SK-N-SH (cell line): ENCODE data around the gene RHOH. TPM values are rescaled to one million over a fixed set of nuclear protein-coding genes. Genes with fewer than 3 reads are reported as not detected.

ENCODE experiments used
- CTCF ChIA-PET: fragments of 300-600, 350-600 bp; formaldehyde crosslinking; extraction: SDS; loops from one replicate; lab custom pipeline; 2021; lab: Yijun Ruan, JAX
- POLR2A ChIA-PET: fragments of 350-600 bp; sonication (Branson Sonifier 250); formaldehyde crosslinking; extraction: SDS; loops from one replicate; lab custom pipeline; 2020; ENCODE audit warnings: antibody characterized with exemption, inconsistent platforms; lab: Yijun Ruan, JAX
- DNase-seq: peaks from one replicate; pipeline ENCODE4 v3.0.0; 2012
- H2AFZ ChIP-seq: fragments of 200-600 bp; sonication (generic); 2 replicates; pipeline ENCODE4 v1.8.1; 2016; ENCODE audit warnings: antibody characterized with exemption, mild to moderate bottlenecking, low read depth
- H3F3A ChIP-seq: fragments of 200-600 bp; sonication (generic); replicated peaks from 2 replicates; pipeline ENCODE3; 2016; ENCODE audit warnings: antibody characterized with exemption, mild to moderate bottlenecking; ENCODE audit not compliant: insufficient read depth
- H3K27ac ChIP-seq, 2 experiments: fragments of 200-500 bp in 1 of 2; fragments of 200-600 bp in 1 of 2; sonication (Bioruptor generic) in 1 of 2; sonication (generic), shearing (Covaris generic) in 1 of 2; 2 replicates each; pipeline versions ENCODE4 v1.5.1 to v1.6.1; 2014 to 2016; ENCODE audit warnings: low read depth in 2 of 2, inconsistent platforms in 1 of 2, low read length in 1 of 2, mild to moderate bottlenecking in 1 of 2, mixed read lengths in 1 of 2
- H3K27me3 ChIP-seq: fragments of 200-600 bp; sonication (generic), shearing (Covaris generic); 2 replicates; pipeline ENCODE4 v1.6.1; 2016; ENCODE audit warnings: mixed run types; ENCODE audit not compliant: insufficient read depth
- H3K36me3 ChIP-seq, 2 experiments: fragments of 200-500 bp in 1 of 2; fragments of 200-600 bp in 1 of 2; sonication (Bioruptor generic) in 1 of 2; sonication (generic) in 1 of 2; replicated peaks in 1 of 2; 2 replicates each; pipeline versions ENCODE3 to v1.5.1; 2014 to 2016; ENCODE audit warnings: low read length in 1 of 2, mild to moderate bottlenecking in 1 of 2; ENCODE audit not compliant: insufficient read depth in 2 of 2, control insufficient read depth in 1 of 2
- H3K4me1 ChIP-seq, 2 experiments: fragments of 200-500 bp in 1 of 2; fragments of 200-600 bp in 1 of 2; sonication (Bioruptor generic) in 1 of 2; sonication (generic), shearing (Covaris generic) in 1 of 2; 2 replicates each; pipeline versions ENCODE4 v1.5.1 to v1.6.1; 2014 to 2016; ENCODE audit warnings: low read depth in 1 of 2, low read length in 1 of 2, mixed run types in 1 of 2; ENCODE audit not compliant: insufficient read depth in 2 of 2, control insufficient read depth in 1 of 2
- H3K4me2 ChIP-seq: fragments of 200-600 bp; sonication (generic), shearing (Covaris generic); 2 replicates; pipeline ENCODE4 v1.6.1; 2017; ENCODE audit warnings: mixed run types
- H3K4me3 ChIP-seq, 2 experiments: fragments of 200-500 bp in 1 of 2; fragments of 200-600 bp in 1 of 2; sonication (Bioruptor generic) in 1 of 2; sonication (generic), shearing (Covaris generic) in 1 of 2; 2 replicates each; pipeline versions ENCODE4 v1.5.1 to v1.8.1; 2014 to 2016; ENCODE audit warnings: low read depth in 2 of 2, inconsistent platforms in 1 of 2, low read length in 1 of 2, mild to moderate bottlenecking in 1 of 2, mixed read lengths in 1 of 2, moderate library complexity in 1 of 2
- H3K79me2 ChIP-seq: fragments of 200-600 bp; sonication (generic); 2 replicates; pipeline ENCODE4 v1.8.1; 2017; ENCODE audit warnings: mild to moderate bottlenecking; ENCODE audit not compliant: insufficient read depth
- H3K9ac ChIP-seq: fragments of 200-600 bp; sonication (generic); 2 replicates; pipeline ENCODE4 v1.6.1; 2017; ENCODE audit warnings: mixed run types
- H3K9me2 ChIP-seq: fragments of 200-600 bp; sonication (generic); 2 replicates; pipeline ENCODE4 v1.6.1; 2017; ENCODE audit warnings: mixed run types
- H3K9me3 ChIP-seq: fragments of 200-600 bp; sonication (generic); 2 replicates; pipeline ENCODE4 v1.6.1; 2017; ENCODE audit warnings: mixed run types, mild to moderate bottlenecking, moderate library complexity
- H4K20me1 ChIP-seq: fragments of 200-600 bp; sonication (generic); 2 replicates; pipeline ENCODE4 v1.6.1; 2017; ENCODE audit warnings: mild to moderate bottlenecking, mixed run types; ENCODE audit not compliant: insufficient read depth
- ELF1 ChIP-seq: IDR thresholded peaks from 2 replicates; pipeline ENCODE4 v1.4.0; 2012
- GATA2 ChIP-seq: sonication (generic); formaldehyde crosslinking; IDR thresholded peaks from 2 replicates; pipeline ENCODE4 v1.5.0; 2020; ENCODE audit warnings: mild to moderate bottlenecking, missing genetic modification reagents
- POLR2AphosphoS5 ChIP-seq: IDR thresholded peaks from 2 replicates; pipeline ENCODE4 v1.6.1; 2012; ENCODE audit warnings: low read depth, low read length
- RAD21 ChIP-seq: IDR thresholded peaks from 2 replicates; pipeline ENCODE4 v1.6.1; 2012; ENCODE audit warnings: mild to moderate bottlenecking, low read length
- RCOR1 ChIP-seq: fragments of 150-350 bp; IDR thresholded peaks from 2 replicates; pipeline ENCODE4 v1.6.1; 2017; ENCODE audit warnings: antibody characterized with exemption, low read length
- SMC3 ChIP-seq: IDR thresholded peaks from 2 replicates; pipeline ENCODE4 v1.6.1; 2012; ENCODE audit warnings: low read depth, low read length, improper control_type of control experiment
- TAF1 ChIP-seq: IDR thresholded peaks from 2 replicates; pipeline ENCODE4 v1.6.1; 2012; ENCODE audit warnings: low read depth, mild to moderate bottlenecking, low read length, moderate library complexity, borderline replicate concordance
- TEAD4 ChIP-seq: IDR thresholded peaks from 2 replicates; pipeline ENCODE4 v1.4.0; 2012; ENCODE audit warnings: mild to moderate bottlenecking, borderline replicate concordance; ENCODE audit not compliant: insufficient read depth
- WGBS: methylation state at CpG from one replicate; pipeline ENCODE4 v1.1.6; 2017; ENCODE audit warnings: low lambda C conversion rate; 5-methylcytosine and 5-hydroxymethylcytosine counted together
- polyA plus RNA-seq, 3 experiments: library from polyadenylated mRNA; depleted of rRNA; stranded (reverse); fragments of >200 nt; gene quantifications; 2 replicates each; pipeline ENCODE4 v1.2.3, GENCODE V29; 2012
- TF ChIP-seq, protein P1 (sequence below): IDR thresholded peaks from 2 replicates; pipeline ENCODE4 v1.4.0; 2012; ENCODE audit warnings: low read depth, borderline replicate concordance

Gene RHOH
- polyA plus RNA-seq, 1 of the 3 experiments (the other 2 are of a cell fraction): not detected

DNA sequence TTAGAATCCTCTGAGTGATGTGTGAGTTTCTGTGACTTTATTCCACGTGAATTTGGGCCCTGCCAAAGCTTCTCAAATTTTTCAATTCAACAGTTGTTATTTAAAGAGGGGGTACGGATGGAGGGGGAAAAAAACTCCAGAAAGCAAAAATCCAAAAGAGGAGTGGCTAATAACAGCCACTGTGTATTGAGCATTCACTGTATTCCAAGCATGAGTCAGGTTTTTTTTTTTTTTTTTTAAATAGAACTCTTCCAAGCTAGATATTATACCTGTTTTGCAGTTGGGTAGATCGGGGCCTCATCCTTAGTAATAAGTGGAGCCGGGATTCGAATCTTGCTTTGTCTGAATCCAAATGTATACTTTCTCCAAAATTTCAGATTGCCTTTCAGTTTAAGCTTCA lies 6.4 kb upstream of the RHOH start:
- Histone ChIP-seq H3K4me3 (no peak overlapping the region), H4K20me1 (no peaks in the 10 kb centered on the region), H3F3A (peaks cover 4% of the 10 kb centered on the region), H3K9me3 (no peaks in the 10 kb centered on the region; the same call in 1 of the 2 replicates), H3K36me3 (no peaks in the 10 kb centered on the region), H3K4me2 (no peak overlapping the region), H2AFZ (no peak overlapping the region), H3K9ac (no peak overlapping the region), H3K27ac (no peak overlapping the region), H3K4me1 (peaks cover 7 to 22% of the 10 kb centered on the region in 2 experiments; a peak in 3 of 4 replicates), H3K9me2 (no peaks in the 10 kb centered on the region), H3K27me3 (no peaks in the 10 kb centered on the region), H3K79me2 (no peaks in the 10 kb centered on the region)
- ChIA-PET CTCF (interaction anchor here (1.0 to 1.1 kb wide), 2 partner anchors 119 to 134 kb away, joined by 3 to 4 read pairs; partner anchors contain the start of gene N4BP2), POLR2A (no interaction called here)
- WGBS: 82% methylated on average over 5 of the region's 5 CpGs
- no peak for DNase-seq
- TF ChIP-seq POLR2AphosphoS5 (no peak), TAF1 (no peak), ELF1 (no peak), TEAD4 (no peak)

DNA sequence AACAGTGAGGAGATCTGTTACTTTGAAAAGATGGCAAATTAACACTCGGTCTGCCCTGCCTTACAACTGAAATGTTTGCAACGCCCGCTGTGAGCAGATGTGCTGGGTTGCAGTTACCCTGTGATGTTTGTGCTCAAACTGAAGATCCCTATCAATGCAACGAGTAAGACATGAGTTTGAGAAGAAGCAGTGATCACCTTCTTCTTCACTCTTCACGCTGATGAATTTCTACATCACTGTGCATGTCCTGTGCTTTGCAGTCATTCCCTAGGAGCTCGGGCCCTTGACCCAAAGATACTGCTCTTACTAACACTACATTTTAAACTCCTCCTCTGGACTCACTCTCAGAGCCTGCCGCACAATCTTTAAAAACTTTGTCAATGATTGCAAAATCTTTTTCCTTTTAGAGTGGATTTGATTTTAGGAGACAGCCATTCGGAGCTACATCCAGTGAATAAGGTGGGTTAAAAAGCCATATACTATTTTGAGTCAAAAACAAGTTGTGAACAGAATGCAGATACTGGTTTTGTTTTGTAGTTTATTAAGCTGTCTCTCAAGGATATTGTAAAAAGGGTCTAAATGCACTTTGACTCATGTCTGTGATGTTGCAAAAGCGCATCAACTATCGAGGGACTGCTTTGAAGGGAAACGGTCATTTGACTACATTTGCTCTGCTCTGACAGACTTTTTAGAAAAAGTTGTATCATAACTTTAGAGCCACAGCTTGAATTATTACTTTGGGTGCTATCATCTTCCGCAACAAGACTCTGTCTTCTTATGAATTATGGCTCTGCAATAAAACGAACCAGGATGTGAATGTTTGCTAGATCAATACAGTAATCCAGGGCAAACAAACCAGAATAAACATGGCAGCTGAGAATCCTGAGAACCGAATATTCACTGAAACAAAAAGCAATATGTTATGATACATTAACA lies 5.7 kb upstream of the RHOH start:
- Histone ChIP-seq H3K27me3 (no peaks in the 10 kb centered on the region), H4K20me1 (no peaks in the 10 kb centered on the region), H3K9me2 (no peaks in the 10 kb centered on the region), H3K79me2 (no peaks in the 10 kb centered on the region), H3K36me3 (no peaks in the 10 kb centered on the region), H3K9ac (no peak overlapping the region), H3K4me2 (no peak overlapping the region), H2AFZ (no peak overlapping the region), H3K27ac (no peak overlapping the region), H3K9me3 (no peaks in the 10 kb centered on the region; the same call in 1 of the 2 replicates), H3K4me1 (peaks cover 7 to 15% of the 10 kb centered on the region in 2 experiments; a peak in 3 of 4 replicates), H3K4me3 (no peak overlapping the region), H3F3A (peaks cover 4% of the 10 kb centered on the region)
- CTCF ChIA-PET: interaction anchor here (1.0 to 1.2 kb wide), 3 partner anchors 17 to 135 kb away, joined by 3 to 4 read pairs (median 3); partner anchors contain the start of gene N4BP2
- POLR2A ChIA-PET: no interaction called here
- WGBS: 81% methylated on average over 14 of the region's 14 CpGs
- DNase-seq: no peak
- TF ChIP-seq, protein P1, sequence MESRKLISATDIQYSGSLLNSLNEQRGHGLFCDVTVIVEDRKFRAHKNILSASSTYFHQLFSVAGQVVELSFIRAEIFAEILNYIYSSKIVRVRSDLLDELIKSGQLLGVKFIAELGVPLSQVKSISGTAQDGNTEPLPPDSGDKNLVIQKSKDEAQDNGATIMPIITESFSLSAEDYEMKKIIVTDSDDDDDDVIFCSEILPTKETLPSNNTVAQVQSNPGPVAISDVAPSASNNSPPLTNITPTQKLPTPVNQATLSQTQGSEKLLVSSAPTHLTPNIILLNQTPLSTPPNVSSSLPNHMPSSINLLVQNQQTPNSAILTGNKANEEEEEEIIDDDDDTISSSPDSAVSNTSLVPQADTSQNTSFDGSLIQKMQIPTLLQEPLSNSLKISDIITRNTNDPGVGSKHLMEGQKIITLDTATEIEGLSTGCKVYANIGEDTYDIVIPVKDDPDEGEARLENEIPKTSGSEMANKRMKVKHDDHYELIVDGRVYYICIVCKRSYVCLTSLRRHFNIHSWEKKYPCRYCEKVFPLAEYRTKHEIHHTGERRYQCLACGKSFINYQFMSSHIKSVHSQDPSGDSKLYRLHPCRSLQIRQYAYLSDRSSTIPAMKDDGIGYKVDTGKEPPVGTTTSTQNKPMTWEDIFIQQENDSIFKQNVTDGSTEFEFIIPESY: no peak
- TF ChIP-seq RCOR1: no peak
- no peak for TF ChIP-seq GATA2 (CRISPR knock-in tag)
- TF ChIP-seq SMC3: no peak
- no peak for TF ChIP-seq RAD21
- TF ChIP-seq POLR2AphosphoS5: no peak
